Thoracic aorta (tissue), 2 donors: ENCODE results near the gene TBXT. TPM values are rescaled to one million over a fixed set of nuclear protein-coding genes. Genes with fewer than 3 reads are reported as not detected.

ENCODE experiments used
- ATAC-seq: fragments of 150-250 bp; one replicate; pipeline ENCODE4 v1.8.0; 2017; ENCODE audit warnings: low read depth; ENCODE audit not compliant: insufficient number of reproducible peaks, low FRiP score
- DNase-seq: peaks from one replicate; pipeline ENCODE4 v3.0.0-alpha.2; 2020; ENCODE audit warnings: low spot score
- H3K27ac ChIP-seq, 2 donors: fragments of 200-600 bp; sonication (generic); 1 replicate in 1 of 2; 2 replicates in 1 of 2; pipeline ENCODE4 v1.5.1; 2016; ENCODE audit warnings: mild to moderate bottlenecking in 2 of 2, moderate library complexity in 2 of 2
- H3K27me3 ChIP-seq: fragments of 200-600 bp; sonication (generic); replicated peaks from 2 replicates; pipeline ENCODE4 v1.6.0; 2016; ENCODE audit warnings: mild to moderate bottlenecking; ENCODE audit not compliant: insufficient read depth
- H3K36me3 ChIP-seq: fragments of 200-600 bp; sonication (generic); one replicate; pipeline ENCODE4 v1.5.1; 2016
- H3K4me1 ChIP-seq, 2 donors: fragments of 200-600 bp; sonication (generic); 1 replicate in 1 of 2; 2 replicates in 1 of 2; pipeline versions ENCODE4 v1.5.1 to v1.6.0; 2016; ENCODE audit warnings: low read depth in 2 of 2, mild to moderate bottlenecking in 1 of 2; ENCODE audit not compliant: control insufficient read depth in 1 of 2
- H3K4me3 ChIP-seq: fragments of 200-600 bp; sonication (generic); 2 replicates; pipeline ENCODE4 v1.5.1; 2016; ENCODE audit warnings: mild to moderate bottlenecking
- H3K9me3 ChIP-seq: fragments of 200-600 bp; sonication (generic); 2 replicates; pipeline ENCODE4 v1.5.1; 2016
- CTCF ChIP-seq: fragments of 200-600 bp; sonication (generic); IDR thresholded peaks from one replicate; pipeline ENCODE4 v1.5.1; 2019; ENCODE audit warnings: antibody characterized with exemption
- total RNA-seq, 2 donors: library from RNA; depleted of rRNA; stranded (reverse); fragments of >200 nt; gene quantifications; one replicate each; pipeline versions ENCODE4 v1.1.0 to v1.2.3, GENCODE V29; 2016

The TBXT gene
- total RNA-seq, 2 donors from 2014 or later, result not detected

DNA sequence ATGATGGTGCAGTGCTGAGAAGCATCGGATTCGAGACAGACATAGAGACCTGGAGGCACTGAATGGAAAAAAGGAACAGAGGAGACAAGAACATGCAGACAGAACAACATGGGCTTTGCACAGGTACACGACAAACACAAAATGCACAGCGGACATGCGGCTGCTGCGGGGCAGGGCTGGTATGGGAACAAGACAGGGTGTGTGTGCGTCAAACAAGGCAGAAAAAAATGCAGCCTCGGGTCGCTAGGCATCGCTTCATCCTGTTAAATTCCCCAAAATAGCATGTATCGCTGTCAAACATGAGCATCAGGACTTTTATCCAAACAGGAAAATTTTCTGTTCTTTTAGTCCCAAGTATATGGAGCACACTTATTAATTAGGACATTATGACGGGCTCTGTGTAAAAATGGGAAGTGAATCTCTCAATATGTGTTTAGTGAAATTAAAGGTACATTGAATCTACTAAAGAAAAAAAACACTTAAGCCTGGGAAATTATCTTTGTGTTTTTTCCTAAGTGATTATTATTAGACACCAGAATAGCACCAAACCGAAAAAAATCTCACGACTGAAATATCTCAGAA is 36.1 kb upstream of the TBXT start:
- Histone ChIP-seq H3K4me1 (no peaks in the 10 kb centered on the region), H3K36me3 (no peaks in the 10 kb centered on the region), H3K27me3 (no peaks in the 10 kb centered on the region), H3K9me3 (no peaks in the 10 kb centered on the region), H3K27ac (no peak overlapping the region), H3K4me3 (no peak overlapping the region)
- DNase-seq, result no peak
- no peak for ATAC-seq
- no peak for TF ChIP-seq CTCF

DNA sequence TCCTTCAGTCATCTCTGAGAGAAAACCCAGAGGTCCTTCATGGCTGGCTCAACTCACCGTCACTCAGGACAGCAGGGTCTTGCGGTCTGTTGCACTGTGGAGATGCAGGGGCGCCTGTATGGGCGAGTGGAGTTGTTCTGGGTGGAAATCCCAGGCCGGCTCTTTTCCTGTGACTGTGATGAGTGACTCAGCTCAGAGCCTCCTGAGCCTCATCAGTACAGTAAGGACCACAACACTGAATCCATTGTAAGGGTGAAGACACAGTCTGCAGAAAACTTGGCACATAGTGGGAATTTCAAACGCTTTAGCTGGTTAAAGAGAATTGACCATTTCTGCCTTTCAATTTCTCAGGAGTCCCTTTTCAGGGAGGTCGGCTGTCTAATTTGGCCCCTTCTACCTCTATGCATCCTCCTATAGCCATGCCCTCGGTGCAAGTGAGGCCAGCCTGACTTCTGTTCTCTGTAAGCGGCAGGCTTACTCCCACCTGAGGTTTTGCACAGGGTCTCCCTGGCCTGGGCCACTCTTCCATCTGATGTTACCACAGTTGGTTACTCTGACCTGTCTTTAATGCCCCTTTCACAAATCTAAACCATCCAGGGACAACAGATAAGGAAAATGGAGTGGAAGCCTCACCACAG is 35.5 kb upstream of the TBXT start:
- no peak for TF ChIP-seq CTCF
- ATAC-seq, result no peak
- H3K4me1 ChIP-seq, result no peaks in the 10 kb centered on the region
- no peak for DNase-seq
- H3K36me3 ChIP-seq, result no peaks in the 10 kb centered on the region
- no peak overlapping the region for H3K4me3 ChIP-seq
- no peaks in the 10 kb centered on the region for H3K9me3 ChIP-seq
- no peak overlapping the region for H3K27ac ChIP-seq
- H3K27me3 ChIP-seq, result no peaks in the 10 kb centered on the region

DNA sequence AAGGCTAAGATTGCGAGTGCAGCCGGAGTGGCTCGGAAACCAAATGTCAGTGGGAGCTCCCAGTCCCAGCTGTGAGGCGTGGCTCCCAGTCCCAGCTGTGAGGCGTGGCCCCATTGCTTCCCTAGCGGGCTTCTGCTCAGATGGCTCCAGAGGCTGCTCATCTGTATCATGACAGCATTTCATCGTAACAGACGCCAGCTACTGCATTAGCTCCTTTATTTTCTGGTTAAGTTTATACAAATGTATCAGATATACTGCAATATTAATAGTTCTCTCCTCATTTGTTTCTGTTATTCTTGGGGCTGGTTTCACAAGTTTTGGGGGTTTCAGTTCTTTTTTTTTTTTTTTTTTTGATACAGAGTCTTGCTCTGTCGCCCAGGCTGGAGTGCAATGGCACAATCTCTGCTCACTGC is 34.7 kb upstream of the TBXT start:
- TF ChIP-seq CTCF, result no peak
- ATAC-seq (no peak), DNase-seq (no peak)
- no peaks in the 10 kb centered on the region for H3K9me3 ChIP-seq
- no peaks in the 10 kb centered on the region for H3K36me3 ChIP-seq
- no peaks in the 10 kb centered on the region for H3K4me1 ChIP-seq
- no peak overlapping the region for H3K4me3 ChIP-seq
- no peaks in the 10 kb centered on the region for H3K27me3 ChIP-seq
- H3K27ac ChIP-seq, result no peak overlapping the region

GRCh38 chr6:166201878-166202277 is 34.2 kb upstream of the TBXT start:
- TF ChIP-seq CTCF, result no peak
- ATAC-seq, result no peak

DNA sequence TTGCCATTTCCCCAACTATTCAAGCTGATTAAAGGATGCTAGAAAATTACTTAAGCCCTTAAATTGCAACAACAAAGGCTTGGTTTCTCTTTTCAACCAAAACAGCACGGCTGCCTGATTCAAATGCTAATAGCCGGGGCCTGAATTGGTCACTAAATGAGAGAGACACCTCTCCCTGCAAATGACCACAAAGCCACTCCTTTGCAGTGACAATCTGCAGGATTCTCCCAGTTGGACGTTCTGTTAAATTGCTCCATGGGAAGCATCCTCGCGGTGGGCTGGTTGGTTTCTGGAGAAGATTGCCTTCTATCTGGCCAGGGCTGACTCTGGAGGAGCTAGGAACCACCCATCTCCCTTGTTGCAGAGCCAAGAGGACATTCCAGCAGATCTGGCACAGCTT is 29.7 kb upstream of the TBXT start:
- Histone ChIP-seq H3K4me1 (no peaks in the 10 kb centered on the region), H3K4me3 (no peak overlapping the region), H3K27ac (no peak overlapping the region), H3K27me3 (no peaks in the 10 kb centered on the region), H3K36me3 (no peaks in the 10 kb centered on the region), H3K9me3 (no peaks in the 10 kb centered on the region)
- ATAC-seq (no peak), DNase-seq (no peak)
- no peak for TF ChIP-seq CTCF

More at GRCh38 chr6:166201878-166202277, 34.2 kb upstream of the TBXT start:
- H3K27ac ChIP-seq, result no peak overlapping the region
- H3K4me1 ChIP-seq, result no peaks in the 10 kb centered on the region
- H3K27me3 ChIP-seq, result no peaks in the 10 kb centered on the region
- no peaks in the 10 kb centered on the region for H3K9me3 ChIP-seq
- no peak for DNase-seq
- H3K4me3 ChIP-seq, result no peak overlapping the region
- no peaks in the 10 kb centered on the region for H3K36me3 ChIP-seq
